MG63 (cell line): ENCODE results near the gene NUTM1. TPM values are rescaled to one million over a fixed set of nuclear protein-coding genes. Genes with fewer than 3 reads are reported as not detected.
"Not testable (repeated sequence)": the region's sequence is repeated elsewhere in the genome, so short reads cannot be mapped to it uniquely, and the experiment has no call there.

ENCODE experiments used
- DNase-seq: peaks from one replicate; pipeline ENCODE4 v3.0.0-alpha.2; 2020
- H3K27me3 ChIP-seq: fragments of 250-450 bp; sonication (Bioruptor Pico); 2 replicates; pipeline ENCODE4 v1.5.1; 2020; ENCODE audit warnings: mild to moderate bottlenecking, moderate library complexity
- H3K36me3 ChIP-seq: fragments of 250-450 bp; sonication (Bioruptor Pico); 2 replicates; pipeline ENCODE4 v1.5.1; 2020; ENCODE audit warnings: mild to moderate bottlenecking, moderate library complexity
- H3K4me3 ChIP-seq: fragments of 250-450 bp; sonication (Bioruptor Pico); 2 replicates; pipeline ENCODE4 v1.5.1; 2020; ENCODE audit warnings: mild to moderate bottlenecking, moderate library complexity
- H3K9me3 ChIP-seq: fragments of 250-450 bp; sonication (Bioruptor Pico); 2 replicates; pipeline ENCODE4 v1.5.1; 2020; ENCODE audit warnings: mild to moderate bottlenecking, moderate library complexity
- total RNA-seq: library from RNA; depleted of rRNA; stranded (reverse); fragments of >200 nt; shearing (Covaris generic); gene quantifications from 2 replicates; pipeline ENCODE4 v1.2.3, GENCODE V29; 2014; ENCODE audit warnings: low replicate concordance

The NUTM1 gene
- total RNA-seq, 1 experiment from 2014 or later, result not detected

- Histone ChIP-seq H3K9me3 (no peaks in the 10 kb centered on the region), H3K36me3 (peaks cover 15% of the 10 kb centered on the region), H3K27me3 (no peaks in the 10 kb centered on the region), H3K4me3 (no peak overlapping the region)
- no peak for DNase-seq
Observed at GRCh38 chr15:34335176-34336032, 7.7 kb upstream of the NUTM1 start.

DNA sequence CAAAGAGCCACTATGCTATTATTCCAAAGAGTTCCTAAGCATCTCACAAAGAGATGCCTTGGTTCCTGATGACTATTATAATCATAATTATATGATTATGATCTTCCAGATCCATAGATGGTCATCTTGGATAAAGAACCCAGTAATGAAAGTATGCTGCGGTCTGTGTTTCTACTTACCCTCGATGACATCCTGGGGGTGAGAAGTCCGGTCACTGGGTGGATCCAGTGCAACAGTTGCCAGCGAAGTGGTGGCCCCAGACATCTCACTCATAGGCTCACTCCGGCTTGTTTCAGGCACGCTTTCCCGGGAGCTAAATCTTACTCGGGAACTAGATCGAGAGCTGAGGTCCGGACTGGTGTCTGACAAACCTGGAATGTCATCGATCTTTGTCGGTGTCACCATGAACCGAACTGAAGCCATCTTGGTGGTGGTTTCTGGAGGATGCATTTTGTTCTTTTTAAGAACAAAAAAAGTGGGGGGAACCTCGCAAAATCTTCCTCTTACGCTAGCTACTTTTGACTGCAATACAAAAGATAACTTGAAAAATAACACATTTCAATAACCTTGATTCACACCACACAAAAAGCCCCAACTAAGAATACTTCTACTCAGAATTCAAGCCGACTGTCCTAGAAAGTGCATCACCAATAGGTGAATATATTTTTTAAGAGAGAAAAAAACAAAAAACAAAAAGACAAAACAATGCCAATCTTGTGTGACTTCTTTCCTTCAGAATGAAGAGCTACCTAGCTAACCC lies 6.7 kb upstream of the NUTM1 start:
- H3K4me3 ChIP-seq, result no peak overlapping the region; the same call in 1 of the 2 replicates

GRCh38 chr15:34336991-34337556 lies 6.0 kb upstream of the NUTM1 start:
- Histone ChIP-seq H3K27me3 (no peaks in the 10 kb centered on the region), H3K4me3 (peak overlapping the region; percentile 64), H3K9me3 (no peaks in the 10 kb centered on the region), H3K36me3 (peaks cover 27% of the 10 kb centered on the region)
- DNase-seq, result no peak

More for the DNA sequence above, 6.7 kb upstream of the NUTM1 start:
- Histone ChIP-seq H3K27me3 (no peaks in the 10 kb centered on the region), H3K36me3 (peaks cover 20% of the 10 kb centered on the region), H3K9me3 (no peaks in the 10 kb centered on the region)
- no peak for DNase-seq

- Histone ChIP-seq H3K27me3 (no peaks in the 10 kb centered on the region), H3K9me3 (no peaks in the 10 kb centered on the region), H3K4me3 (peak within 1 kb of the TSS; percentile 64), H3K36me3 (peaks cover 28% of the 10 kb centered on the region)
- DNase-seq, result peak; percentile 93
Observed at GRCh38 chr15:34337557-34338306, 5.4 kb upstream of the NUTM1 start, which contains the start of gene SLC12A6. Gene SLC12A6 (minus strand): TSS chr15:34337781. CDS start chr15:34336680, 1,101 bp downstream.

- no peaks in the 10 kb centered on the region for H3K9me3 ChIP-seq
- no peaks in the 10 kb centered on the region for H3K27me3 ChIP-seq
- peaks cover 28% of the 10 kb centered on the region for H3K36me3 ChIP-seq
- no peak for DNase-seq
- peak overlapping the region; percentile 64 for H3K4me3 ChIP-seq
Observed at GRCh38 chr15:34338347-34338746, 4.8 kb upstream of the NUTM1 start.

DNA sequence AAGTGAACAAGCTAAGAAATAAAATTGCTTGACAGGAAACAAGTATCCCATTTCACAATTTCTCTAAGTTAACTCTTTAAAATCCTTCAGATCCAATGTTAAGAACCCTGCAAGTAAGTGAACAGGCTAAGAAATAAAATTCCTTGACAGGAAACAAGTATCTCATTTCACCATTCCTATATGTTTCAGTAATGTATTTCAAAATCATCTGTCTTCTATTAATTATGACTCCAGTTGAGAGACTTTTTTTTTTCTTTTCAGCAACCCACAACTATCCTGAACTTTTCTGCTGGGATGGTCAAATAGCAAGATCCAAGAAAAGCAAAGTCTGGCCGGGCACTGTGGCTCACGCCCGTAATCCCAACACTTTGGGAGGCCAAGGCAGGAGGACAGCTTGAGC lies 3.2 kb upstream of the NUTM1 start:
- Histone ChIP-seq H3K36me3 (peaks cover 28% of the 10 kb centered on the region), H3K9me3 (no peaks in the 10 kb centered on the region), H3K27me3 (no peaks in the 10 kb centered on the region), H3K4me3 (no peak overlapping the region)
- DNase-seq, result no peak

DNA sequence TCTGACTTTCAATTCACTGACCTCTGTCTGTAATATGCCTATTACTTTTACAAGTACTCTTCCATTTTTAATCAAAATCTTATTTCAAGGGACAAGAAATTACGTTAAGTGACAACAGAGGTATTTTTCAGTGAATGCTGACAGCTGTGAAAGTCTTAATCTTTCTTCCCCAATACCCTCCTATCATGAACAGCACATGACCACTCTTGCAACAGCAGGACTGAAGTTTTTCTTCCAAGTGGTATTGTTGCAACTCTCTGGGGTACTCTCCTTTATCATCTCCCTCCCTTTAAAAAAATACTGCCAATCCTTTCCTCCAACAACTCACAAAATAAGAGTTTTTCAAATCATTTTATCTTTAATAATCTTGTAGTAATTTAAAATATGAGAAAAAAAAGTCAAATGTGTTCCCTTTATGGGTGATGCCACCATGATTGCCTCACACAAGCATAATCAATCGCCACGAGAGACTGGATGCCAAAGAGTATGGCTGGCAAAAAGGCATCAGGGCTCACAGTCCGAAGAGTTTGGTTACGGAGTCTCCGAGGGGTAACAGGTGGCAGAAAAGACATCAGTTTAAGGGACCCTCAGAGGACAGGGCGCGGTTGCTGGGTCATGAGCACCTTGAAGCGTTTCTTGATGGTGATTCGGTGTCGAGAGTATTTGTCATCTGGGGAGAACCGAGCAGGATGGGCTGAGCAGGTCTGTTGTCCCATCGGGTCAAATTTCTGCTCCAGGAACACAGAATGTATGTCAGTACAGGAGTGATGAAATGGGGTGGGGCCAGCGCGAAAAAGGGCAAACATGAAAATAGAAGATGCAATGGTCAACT lies 1.5 kb upstream of the NUTM1 start:
- H3K4me3 ChIP-seq, result peak overlapping the region; percentile 86
- no peak for DNase-seq
- peaks cover 28% of the 10 kb centered on the region for H3K36me3 ChIP-seq
- H3K9me3 ChIP-seq, result no peaks in the 10 kb centered on the region
- H3K27me3 ChIP-seq, result no peaks in the 10 kb centered on the region

- H3K9me3 ChIP-seq, DNase-seq, H3K27me3 ChIP-seq: not testable (repeated sequence)
- peak overlapping the region; percentile 86 for H3K4me3 ChIP-seq
- H3K36me3 ChIP-seq, result peaks cover 28% of the 10 kb centered on the region
Observed at GRCh38 chr15:34342213-34342736, 840 bp upstream of the NUTM1 start.

DNA sequence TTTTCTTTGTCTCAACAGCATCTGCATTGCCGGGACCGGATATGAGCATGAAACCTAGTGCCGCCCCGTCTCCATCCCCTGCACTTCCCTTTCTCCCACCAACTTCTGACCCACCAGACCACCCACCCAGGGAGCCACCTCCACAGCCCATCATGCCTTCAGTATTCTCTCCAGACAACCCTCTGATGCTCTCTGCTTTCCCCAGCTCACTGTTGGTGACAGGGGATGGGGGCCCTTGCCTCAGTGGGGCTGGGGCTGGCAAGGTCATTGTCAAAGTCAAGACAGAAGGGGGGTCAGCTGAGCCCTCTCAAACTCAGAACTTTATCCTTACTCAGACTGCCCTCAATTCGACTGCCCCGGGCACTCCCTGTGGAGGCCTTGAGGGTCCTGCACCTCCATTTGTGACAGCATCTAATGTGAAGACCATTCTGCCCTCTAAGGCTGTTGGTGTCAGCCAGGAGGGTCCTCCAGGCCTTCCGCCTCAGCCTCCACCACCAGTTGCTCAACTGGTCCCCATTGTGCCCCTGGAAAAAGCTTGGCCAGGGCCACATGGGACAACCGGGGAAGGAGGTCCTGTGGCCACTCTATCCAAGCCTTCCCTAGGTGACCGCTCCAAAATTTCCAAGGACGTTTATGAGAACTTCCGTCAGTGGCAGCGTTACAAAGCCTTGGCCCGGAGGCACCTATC lies 5.0 kb downstream of the NUTM1 start:
- H3K27me3 ChIP-seq, result no peaks in the 10 kb centered on the region
- no peak for DNase-seq
- no peak overlapping the region for H3K4me3 ChIP-seq
- H3K9me3 ChIP-seq, result no peaks in the 10 kb centered on the region
- no peaks in the 10 kb centered on the region for H3K36me3 ChIP-seq

GRCh38 chr15:34348735-34349300 lies 5.7 kb downstream of the NUTM1 start:
- Histone ChIP-seq H3K27me3 (no peaks in the 10 kb centered on the region), H3K9me3 (no peaks in the 10 kb centered on the region), H3K36me3 (no peaks in the 10 kb centered on the region), H3K4me3 (no peak overlapping the region)
- no peak for DNase-seq

- H3K9me3 ChIP-seq, result no peaks in the 10 kb centered on the region
- H3K36me3 ChIP-seq, result no peaks in the 10 kb centered on the region
- H3K27me3 ChIP-seq, result no peaks in the 10 kb centered on the region
- no peak overlapping the region for H3K4me3 ChIP-seq
- no peak for DNase-seq
Observed at GRCh38 chr15:34349769-34350168, 6.7 kb downstream of the NUTM1 start.

DNA sequence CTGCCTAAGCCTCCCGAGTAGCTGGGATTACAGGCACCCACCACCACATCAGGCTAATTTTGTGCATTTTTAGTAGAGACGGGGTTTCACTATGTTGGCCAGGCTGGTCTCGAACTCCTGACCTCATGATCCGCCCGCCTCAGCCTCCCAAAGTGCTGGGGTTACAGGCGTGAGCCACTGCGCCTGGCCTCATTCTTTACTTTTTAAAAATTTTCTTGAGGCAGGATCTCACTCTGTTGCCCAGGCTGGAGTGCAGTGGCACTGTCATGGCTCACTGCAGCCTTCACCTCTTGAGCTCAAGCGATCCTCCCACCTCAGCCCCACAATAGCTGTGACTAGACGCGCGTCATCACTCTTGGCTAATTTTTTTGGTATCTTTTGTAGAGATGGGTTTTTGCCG lies 9.9 kb downstream of the NUTM1 start:
- H3K27me3 ChIP-seq, DNase-seq: not testable (repeated sequence)

DNA sequence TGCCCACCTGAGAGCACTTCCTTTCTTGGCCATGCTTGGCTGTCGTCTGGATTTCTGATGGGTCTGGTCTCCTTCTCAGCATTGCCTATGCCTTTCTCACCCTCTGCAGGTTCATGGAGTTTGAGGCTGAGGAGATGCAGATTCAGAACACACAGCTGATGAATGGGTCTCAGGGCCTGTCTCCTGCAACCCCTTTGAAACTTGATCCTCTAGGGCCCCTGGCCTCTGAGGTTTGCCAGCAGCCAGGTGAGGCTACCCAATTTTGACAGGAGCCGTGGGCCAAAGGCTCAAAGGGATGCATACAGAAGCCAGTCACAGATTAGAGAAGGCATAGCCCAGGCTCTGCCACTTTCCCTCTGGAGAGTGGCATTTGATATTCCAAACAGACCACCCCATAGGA lies 10.5 kb downstream of the NUTM1 start:
- no peak for DNase-seq
- Histone ChIP-seq H3K9me3 (no peaks in the 10 kb centered on the region), H3K27me3 (no peaks in the 10 kb centered on the region), H3K36me3 (no peaks in the 10 kb centered on the region), H3K4me3 (no peak overlapping the region)

More for the DNA sequence above, 9.9 kb downstream of the NUTM1 start:
- H3K4me3 ChIP-seq, H3K9me3 ChIP-seq, H3K36me3 ChIP-seq: not testable (repeated sequence)

DNA sequence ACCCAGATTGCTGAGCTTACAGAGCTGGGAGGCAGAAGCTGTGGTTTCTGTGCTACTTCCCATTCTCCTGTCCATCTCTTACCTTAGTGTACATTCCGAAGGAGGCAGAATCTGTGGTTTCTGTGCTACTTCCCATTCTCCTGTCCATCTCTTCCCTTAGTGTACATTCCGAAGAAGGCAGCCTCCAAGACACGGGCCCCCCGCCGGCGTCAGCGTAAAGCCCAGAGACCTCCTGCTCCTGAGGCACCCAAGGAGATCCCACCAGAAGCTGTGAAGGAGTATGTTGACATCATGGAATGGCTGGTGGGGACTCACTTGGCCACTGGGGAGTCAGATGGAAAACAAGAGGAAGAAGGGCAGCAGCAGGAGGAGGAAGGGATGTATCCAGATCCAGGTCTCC lies 11.2 kb downstream of the NUTM1 start:
- no peak for DNase-seq

DNA sequence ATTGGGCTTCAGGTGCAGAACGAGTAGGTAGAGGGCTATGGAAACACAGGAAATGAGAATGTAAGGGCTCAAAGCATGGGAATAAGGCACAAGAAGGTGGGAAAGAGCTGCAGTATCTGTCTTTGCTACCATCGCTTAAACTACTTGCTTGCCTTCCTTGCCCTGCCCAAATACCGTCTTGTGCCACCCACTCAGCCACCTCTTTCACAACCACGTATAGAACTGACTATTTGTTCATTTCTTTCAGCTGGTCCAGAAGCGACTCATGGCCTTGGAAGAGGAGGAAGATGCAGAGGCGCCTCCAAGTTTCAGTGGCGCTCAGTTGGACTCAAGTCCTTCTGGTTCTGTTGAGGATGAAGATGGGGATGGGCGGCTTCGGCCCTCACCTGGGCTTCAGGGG lies 12.1 kb downstream of the NUTM1 start:
- Histone ChIP-seq H3K27me3 (no peaks in the 10 kb centered on the region), H3K36me3 (no peaks in the 10 kb centered on the region), H3K9me3 (no peaks in the 10 kb centered on the region), H3K4me3 (no peak overlapping the region)
- DNase-seq, result no peak

More for the DNA sequence above, 11.2 kb downstream of the NUTM1 start:
- no peaks in the 10 kb centered on the region for H3K36me3 ChIP-seq
- H3K4me3 ChIP-seq, result no peak overlapping the region
- no peaks in the 10 kb centered on the region for H3K9me3 ChIP-seq
- H3K27me3 ChIP-seq, result no peaks in the 10 kb centered on the region
